Activated gamma-delta T cell treated with Interleukin-2 at 50 U/mL for 16 hours (primary cell): Measurements from ENCODE around the gene CTNNBL1.
"Not testable (repeated sequence)": the region's sequence is repeated elsewhere in the genome, so short reads cannot be mapped to it uniquely, and the experiment has no call there.

Experiments used
- DNase-seq: peaks from one replicate; pipeline ENCODE4 v3.0.0-alpha.2; 2020

CTNNBL1 gene, protein sequence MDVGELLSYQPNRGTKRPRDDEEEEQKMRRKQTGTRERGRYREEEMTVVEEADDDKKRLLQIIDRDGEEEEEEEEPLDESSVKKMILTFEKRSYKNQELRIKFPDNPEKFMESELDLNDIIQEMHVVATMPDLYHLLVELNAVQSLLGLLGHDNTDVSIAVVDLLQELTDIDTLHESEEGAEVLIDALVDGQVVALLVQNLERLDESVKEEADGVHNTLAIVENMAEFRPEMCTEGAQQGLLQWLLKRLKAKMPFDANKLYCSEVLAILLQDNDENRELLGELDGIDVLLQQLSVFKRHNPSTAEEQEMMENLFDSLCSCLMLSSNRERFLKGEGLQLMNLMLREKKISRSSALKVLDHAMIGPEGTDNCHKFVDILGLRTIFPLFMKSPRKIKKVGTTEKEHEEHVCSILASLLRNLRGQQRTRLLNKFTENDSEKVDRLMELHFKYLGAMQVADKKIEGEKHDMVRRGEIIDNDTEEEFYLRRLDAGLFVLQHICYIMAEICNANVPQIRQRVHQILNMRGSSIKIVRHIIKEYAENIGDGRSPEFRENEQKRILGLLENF

DNA sequence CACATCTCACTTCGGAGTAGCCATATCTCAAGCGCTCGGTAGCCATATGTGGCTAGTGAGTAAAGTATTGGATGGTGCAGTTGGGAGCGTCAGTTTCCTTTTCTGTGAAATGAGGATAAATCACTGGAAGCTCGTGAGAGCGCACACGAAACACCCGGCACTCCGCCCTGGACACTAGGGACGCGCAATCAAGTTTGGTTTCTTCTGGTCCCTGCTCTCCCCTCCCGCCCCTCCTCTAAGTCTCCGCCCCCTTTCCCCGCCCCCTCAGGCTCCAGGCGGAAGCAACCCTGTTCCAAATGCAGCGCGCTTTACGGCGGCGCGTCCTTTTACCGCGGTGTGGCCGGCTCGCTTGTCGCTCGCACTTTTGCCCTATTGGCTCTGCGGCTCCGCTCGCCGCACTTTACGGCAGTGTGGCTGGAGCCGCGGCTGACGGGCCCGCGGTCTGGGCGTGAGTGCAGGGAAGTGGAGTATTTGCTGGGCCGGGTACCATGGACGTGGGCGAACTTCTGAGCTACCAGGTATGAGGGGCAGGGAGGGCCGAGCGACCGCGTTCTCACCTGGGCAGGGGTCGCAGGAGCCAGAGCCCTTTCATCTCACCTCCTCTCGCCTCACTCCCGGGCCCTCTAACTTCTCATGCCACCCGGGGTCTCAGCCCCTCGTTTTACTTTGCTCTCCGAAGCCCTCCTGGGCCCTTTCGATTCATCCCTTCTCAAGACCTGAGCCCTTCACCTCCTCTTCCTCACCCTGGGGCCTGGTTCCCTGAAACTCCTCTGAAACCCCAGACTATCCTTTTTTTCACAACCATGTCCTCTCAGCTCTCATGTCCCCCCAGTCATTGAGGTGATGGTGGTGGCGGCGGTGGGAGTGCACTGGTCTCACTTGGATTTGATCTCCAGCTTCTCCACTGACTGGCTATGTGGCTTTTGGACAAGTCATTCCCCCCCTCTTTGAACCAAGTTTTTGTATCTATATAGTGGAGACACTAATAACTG, at the start of gene CTNNBL1:
CTNNBL1 (plus strand) TSS at position 396 of the 992 bp plus-strand sequence; CDS start at position 489, 93 bp downstream.
- peak; percentile 96 for DNase-seq

- DNase-seq = no peak
These were observed 49.2 kb upstream of the CTNNBL1 start for GRCh38 chr20:37644605-37645004.

DNA sequence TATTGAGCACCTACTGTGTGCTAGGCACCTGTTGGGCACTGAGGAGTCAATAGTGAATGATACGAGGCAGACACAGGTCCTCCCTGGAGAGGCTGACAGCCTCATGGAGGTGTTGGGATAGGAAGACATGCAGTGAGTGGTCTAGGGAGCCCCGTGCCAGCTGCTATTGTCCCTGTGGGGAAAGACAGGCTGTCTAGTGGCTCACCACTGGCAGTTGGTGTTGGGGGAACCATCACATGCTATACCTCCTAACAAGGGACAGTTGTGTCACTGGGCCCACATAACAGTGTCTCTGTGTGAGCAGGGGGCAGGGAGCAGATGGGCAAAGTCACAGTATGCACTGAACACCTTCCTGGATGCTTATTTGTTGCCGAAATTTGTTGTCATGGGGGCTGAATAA, 45.9 kb upstream of the CTNNBL1 start:
- DNase-seq = no peak

GRCh38 chr20:37649017-37649416, 44.8 kb upstream of the CTNNBL1 start:
- no peak for DNase-seq

GRCh38 chr20:37649676-37650370, 44.0 kb upstream of the CTNNBL1 start:
- no peak for DNase-seq

GRCh38 chr20:37650661-37651060, 43.2 kb upstream of the CTNNBL1 start:
- DNase-seq = no peak

DNA sequence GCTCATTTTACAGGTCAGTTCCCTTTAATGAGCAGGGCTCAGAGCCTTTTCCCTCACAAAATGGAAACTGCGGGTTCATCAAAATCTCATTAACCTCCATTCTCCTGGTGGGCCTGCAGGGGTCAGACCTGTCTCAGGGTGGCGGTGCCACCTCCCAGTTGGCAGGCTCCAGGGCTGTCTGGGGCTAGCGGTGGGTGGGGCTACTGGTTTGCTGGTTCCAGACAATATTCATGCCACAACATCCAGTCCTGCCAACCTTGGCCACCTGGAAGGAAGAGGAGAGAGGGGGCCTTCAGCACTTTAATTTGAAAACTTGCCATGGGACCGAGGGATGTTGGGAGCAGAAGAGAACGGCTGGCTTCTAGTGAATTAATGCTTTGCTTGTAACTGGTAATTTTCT, 41.9 kb upstream of the CTNNBL1 start:
- no peak for DNase-seq

- no peak for DNase-seq
These were observed 36.9 kb upstream of the CTNNBL1 start for GRCh38 chr20:37656945-37657344.

DNA sequence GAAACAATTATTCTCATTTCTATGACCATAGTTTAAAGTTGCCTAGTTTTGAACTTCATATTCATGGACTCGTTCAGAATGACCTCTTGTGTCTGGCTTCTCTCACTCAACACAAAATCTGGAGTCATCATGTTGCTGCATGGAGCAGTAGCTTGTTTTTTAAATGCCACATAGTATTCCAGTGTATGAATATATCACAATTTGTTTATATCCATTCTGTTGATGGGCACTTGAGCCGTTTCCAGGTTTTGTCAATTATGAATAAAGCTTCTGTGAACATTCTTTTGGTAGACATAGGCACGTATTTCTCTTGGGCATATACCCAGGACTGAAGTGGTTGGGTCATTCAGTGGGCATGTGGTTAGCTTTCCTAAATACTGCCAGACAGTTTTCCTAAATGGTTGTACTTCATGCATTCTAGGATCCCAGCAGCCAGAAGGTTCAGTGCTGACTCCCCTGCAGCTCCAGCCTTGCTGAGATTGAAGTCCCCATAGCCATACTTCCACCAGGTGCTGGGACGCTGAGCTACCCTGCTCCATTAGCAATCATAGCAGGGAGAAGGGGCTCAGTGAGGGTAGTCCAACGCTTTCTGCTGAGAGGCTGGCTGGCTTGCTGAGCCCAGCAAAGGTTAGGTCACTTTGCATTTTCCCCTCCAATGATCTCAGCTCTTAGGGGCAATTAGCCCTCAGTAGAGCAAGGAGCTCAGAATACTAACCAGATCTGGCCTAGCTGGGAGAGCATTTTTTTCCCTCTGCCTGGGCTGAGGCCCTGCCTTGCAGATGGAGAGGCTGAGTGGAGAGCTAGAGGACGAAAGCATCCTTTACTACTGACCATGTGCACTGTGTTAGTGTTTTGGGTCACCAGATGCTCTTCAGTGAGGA, 35.7 kb upstream of the CTNNBL1 start:
- DNase-seq = no peak

DNA sequence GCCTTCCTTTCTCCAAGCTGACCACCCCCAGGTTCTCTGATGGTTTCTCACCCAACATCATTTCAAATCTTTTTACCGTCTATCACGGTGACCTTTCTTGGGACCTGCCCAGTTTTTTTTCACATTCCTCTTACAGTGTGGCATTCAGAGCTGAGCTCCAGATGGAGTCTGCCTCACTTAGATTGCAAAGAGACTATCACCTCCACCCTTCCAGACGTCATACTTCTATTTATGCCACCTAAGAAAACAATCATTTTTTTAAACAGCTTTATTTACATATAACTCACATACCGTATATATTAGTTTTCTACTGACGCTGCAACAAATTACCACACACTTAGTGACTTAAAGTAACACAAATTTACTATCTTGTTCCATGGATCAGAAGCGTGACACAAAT, 32.3 kb upstream of the CTNNBL1 start:
- no peak for DNase-seq

- no peak for DNase-seq
These were observed 31.5 kb upstream of the CTNNBL1 start for GRCh38 chr20:37662308-37662707.

- not testable (repeated sequence) for DNase-seq
These were observed 29.2 kb upstream of the CTNNBL1 start for GRCh38 chr20:37664595-37664994.

GRCh38 chr20:37668166-37668565, 25.7 kb upstream of the CTNNBL1 start:
- no peak for DNase-seq

DNA sequence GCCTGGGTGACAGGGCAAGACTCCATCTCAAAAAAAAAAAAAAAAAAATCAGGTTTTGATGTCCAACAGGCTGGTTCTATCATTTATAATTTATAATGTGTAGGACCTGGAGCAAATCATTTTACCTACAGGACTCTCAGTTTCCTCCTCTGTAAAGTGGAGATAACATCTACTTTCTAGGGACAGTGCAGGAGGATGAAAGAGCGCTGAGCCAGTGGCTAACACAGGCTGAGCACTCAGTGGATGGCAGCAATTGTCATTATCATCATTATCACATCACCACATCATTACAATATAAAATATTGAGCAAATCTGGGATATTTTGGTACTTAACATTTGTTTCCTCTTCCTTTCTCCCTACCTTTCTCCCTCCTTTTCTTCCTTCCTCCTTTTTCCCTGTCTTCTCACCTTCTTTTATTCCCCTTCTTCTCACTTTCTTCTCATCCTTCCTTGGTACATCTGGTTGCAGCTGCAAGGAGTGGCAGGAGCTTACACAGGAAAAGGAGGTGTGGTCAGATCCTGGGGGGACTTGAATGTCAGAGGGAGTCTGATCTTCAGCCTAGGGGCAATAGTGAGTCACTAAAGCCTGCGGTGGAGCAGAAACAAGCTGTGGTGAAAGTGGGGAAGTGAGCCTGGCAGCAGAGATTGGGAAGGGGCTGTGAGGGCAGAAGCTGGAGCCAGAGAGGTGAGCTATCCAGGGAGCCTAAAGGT, 24.6 kb upstream of the CTNNBL1 start:
- no peak for DNase-seq

DNA sequence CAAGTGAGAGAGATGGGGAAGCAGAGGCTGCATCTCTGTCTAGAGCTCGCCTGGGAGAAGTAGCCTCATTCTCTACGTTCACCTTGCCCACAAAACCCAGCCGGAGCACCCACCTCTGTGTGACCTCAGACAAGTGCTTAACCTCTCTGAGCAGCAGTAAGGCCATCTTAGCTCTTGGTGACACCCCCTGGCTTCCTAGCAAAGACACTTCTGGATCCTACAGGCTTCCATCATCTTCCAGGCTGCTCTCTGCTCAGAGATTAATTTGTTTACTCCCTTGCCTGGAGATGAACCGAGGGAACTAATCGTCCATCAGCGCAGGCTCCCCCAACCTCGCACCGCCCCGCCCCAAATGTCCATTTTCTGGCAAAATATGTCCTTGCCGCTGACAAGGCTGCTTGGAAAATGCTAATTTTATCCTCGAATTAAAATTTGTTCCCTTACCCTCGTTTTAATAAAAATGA, 24.0 kb upstream of the CTNNBL1 start:
- DNase-seq = no peak

DNA sequence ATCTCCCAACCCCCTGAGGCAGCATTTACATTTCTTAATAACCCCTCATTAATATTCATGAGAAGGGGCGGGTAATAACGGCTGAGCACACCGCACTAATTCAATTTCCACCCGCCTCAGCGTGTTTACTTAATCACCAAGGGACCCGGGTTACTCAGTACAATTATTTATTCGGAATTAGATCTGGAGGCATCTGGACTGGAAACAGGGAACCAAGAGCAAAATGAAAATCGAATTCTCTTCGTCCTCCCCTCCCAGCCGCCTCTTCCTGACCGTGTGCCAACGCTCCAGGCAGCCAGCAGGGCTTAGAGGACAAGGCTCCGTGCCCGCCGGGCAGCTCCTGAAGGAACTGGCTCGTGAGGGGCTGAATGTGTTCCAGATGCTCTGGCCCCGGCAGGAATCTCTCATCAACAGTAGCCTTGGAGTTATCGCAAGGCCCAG, 23.5 kb upstream of the CTNNBL1 start:
- no peak for DNase-seq

DNA sequence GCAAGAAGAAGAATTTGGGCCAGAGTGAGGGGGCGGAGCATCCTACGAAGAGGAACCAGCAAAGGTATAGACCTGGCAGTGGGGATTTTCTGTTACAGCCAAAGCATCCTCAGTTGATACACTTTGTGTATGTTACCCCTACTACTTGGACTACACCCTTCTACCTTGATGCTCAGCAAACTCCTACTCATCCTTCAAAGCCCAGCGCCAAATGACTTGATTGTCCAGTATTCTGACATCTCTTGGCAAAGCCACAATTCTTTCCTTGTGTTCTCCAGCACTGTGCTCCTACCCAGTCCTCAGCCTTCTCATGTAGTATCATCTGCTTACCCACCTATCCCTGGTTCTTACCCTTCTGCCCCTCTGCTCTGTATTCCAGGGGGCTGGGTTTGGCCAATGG, 21.7 kb upstream of the CTNNBL1 start:
- DNase-seq = no peak

DNA sequence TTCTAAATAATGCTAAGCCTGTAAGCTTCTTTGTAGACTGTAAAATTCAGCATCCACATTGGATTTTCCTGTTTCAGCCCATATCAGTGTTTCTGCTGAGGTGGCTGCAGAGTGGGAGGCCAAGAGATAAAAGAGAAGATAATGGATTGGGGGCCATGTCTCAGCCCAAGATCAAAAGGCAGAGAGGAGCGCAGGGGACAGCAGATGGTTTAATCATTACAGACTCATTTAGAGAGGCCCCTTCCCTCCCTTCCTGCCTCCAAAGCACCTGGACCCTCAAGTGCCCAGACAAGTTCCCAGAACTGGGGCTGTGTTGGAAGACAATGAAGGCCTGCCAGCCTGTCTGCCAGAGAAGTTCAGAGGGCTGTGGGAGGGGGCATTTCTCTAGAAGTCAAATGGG, 20.4 kb upstream of the CTNNBL1 start:
- DNase-seq = no peak

DNA sequence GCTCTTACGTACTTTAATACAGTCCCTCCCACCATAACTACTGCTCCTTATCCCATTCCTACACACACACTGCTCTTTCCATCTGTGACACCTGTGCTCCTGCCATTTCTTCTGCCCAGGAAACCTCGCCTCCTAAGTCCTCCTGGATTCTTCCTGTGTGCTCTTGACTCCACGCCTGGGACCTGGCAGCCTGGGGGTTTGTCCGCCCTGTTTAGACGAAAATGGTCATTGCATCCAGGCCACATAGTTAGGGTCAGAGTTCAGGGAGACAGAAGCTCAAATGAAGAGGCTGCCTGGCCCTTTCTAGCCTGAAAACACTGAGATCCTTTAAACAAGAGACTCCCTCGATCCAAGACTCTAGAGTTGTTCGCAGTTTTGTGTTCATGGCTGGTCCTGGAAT, 17.4 kb upstream of the CTNNBL1 start:
- DNase-seq = no peak

- no peak for DNase-seq
These were observed 15.6 kb upstream of the CTNNBL1 start for GRCh38 chr20:37677969-37678861.
